Measurements from ENCODE around the gene CGRRF1. TPM values are rescaled to one million over a fixed set of nuclear protein-coding genes. Genes with fewer than 3 reads are reported as not detected.

The CGRRF1 gene
- total and polyA plus RNA-seq, 9 donors: 17.9 to 36.7 (median 21.4) TPM

- H3K27ac ChIP-seq: no peak overlapping the region
- no peaks in the 10 kb centered on the region for H3K36me3 ChIP-seq
- intact Hi-C loops (cut with DNase I): no loop called here
- TF ChIP-seq POLR2A (IDR thresholded peaks at IDR 0.05) (no peak), EP300 (IDR thresholded peaks at IDR 0.05) (no peak), CTCF (IDR thresholded peaks at IDR 0.05) (no peak)
- H3K9me3 ChIP-seq: no peaks in the 10 kb centered on the region
- H3K4me3 ChIP-seq: no peak overlapping the region
- no peaks in the 10 kb centered on the region for H3K27me3 ChIP-seq
- WGBS, 3 donors: 6 to 11% (median 6%) methylated on average over 1 of the region's 1 CpG
- no peak for DNase-seq
- H3K4me1 ChIP-seq (ENCODE audit: insufficient read depth): no peaks in the 10 kb centered on the region
Observed at GRCh38 chr14:54584097-54584496, 74.4 kb downstream of the CGRRF1 start.

- no peak for DNase-seq
- Histone ChIP-seq H3K4me1 (ENCODE audit: insufficient read depth) (no peaks in the 10 kb centered on the region), H3K9me3 (no peaks in the 10 kb centered on the region), H3K4me3 (no peak overlapping the region), H3K36me3 (no peaks in the 10 kb centered on the region), H3K27ac (no peak overlapping the region), H3K27me3 (no peaks in the 10 kb centered on the region)
- TF ChIP-seq CTCF (IDR thresholded peaks at IDR 0.05) (no peak), EP300 (IDR thresholded peaks at IDR 0.05) (no peak), POLR2A (IDR thresholded peaks at IDR 0.05) (no peak)
- intact Hi-C loops (cut with DNase I): loop anchor here in 1 of 4 donors (5.0 kb wide), 1 partner anchor 787 kb away; no protein-coding TSS in a partner anchor
- WGBS, 3 donors: 96 to 98% (median 96%) methylated on average over 3 of the region's 3 CpGs
Observed at GRCh38 chr14:54585214-54585613, 75.5 kb downstream of the CGRRF1 start.

Other genes starting within 250 kb of the CGRRF1 start
- gene CDKN3, start 112.9 kb upstream of the CGRRF1 start, total RNA-seq: 1 to 10 TPM in 6 of 7 donors, under 1 TPM in 1; 0.56 to 3.1 (median 1.5) TPM
- gene CDKN3, start 112.9 kb upstream of the CGRRF1 start, polyA plus RNA-seq: 1 to 10 TPM; 2.5 to 3.1 TPM
- gene CNIH1, start 68.5 kb upstream of the CGRRF1 start, total RNA-seq: 100 to 1,000 TPM in 1 of 7 donors, 10 to 100 TPM in 6; 53.5 to 101 (median 63.3) TPM
- 100 to 1,000 TPM in 1 of 2 donors, 10 to 100 TPM in 1; 67.0 to 203 TPM for gene CNIH1, start 68.5 kb upstream of the CGRRF1 start, polyA plus RNA-seq
- 10 to 100 TPM; 29.3 to 65.5 (median 33.8) TPM for gene GMFB, start 20.9 kb upstream of the CGRRF1 start, total RNA-seq
- 10 to 100 TPM; 14.1 to 18.6 TPM for gene GMFB, start 20.9 kb upstream of the CGRRF1 start, polyA plus RNA-seq
- 10 to 100 TPM in 2 of 7 donors, 1 to 10 TPM in 5; 4.6 to 22.4 (median 7.3) TPM for gene SAMD4A, start 57.2 kb downstream of the CGRRF1 start, total RNA-seq
- 10 to 100 TPM in 1 of 2 donors, 1 to 10 TPM in 1; 2.3 to 13.0 TPM for gene SAMD4A, start 57.2 kb downstream of the CGRRF1 start, polyA plus RNA-seq

Data from ovary (tissue), 9 donors.